IMR-90 (cell line): ENCODE data around the gene TST. TPM values are rescaled to one million over a fixed set of nuclear protein-coding genes. Genes with fewer than 3 reads are reported as not detected.

Source experiments
- ATAC-seq: fragments of 200-7000 bp; cut with Tn5 transposase; 2 replicates; pipeline ENCODE4 v1.9.1; 2020; ENCODE audit warnings: low read depth, mild to moderate bottlenecking, moderate library complexity
- BruUV-seq: library from RNA; stranded (reverse); fragments of 400-500 nt; replicated peaks from 2 replicates; lab custom pipeline; 2021; lab: Mats Ljungman, UMichigan
- CTCF ChIA-PET: fragments of 300-600 bp; formaldehyde crosslinking; extraction: SDS; loops from one replicate; lab custom pipeline; 2021; ENCODE audit warnings: antibody characterized with exemption; lab: Yijun Ruan, JAX
- POLR2A ChIA-PET: fragments of 300-600 bp; sonication (Branson Sonifier 250); formaldehyde crosslinking; loops from one replicate; lab custom pipeline; 2022; ENCODE audit warnings: antibody characterized with exemption; ENCODE audit not compliant: unreplicated experiment; lab: Charles Lee
- DNase-seq: peaks from one replicate; pipeline ENCODE4 v3.0.0; 2013
- H2AFZ ChIP-seq: replicated peaks from 2 replicates; pipeline ENCODE3; 2013; ENCODE audit warnings: low read length, mild to moderate bottlenecking; ENCODE audit not compliant: poor library complexity
- H2AK5ac ChIP-seq: 2 replicates; pipeline ENCODE4 v1.6.1; 2013; ENCODE audit warnings: low read depth, low read length, inconsistent platforms
- H2AK9ac ChIP-seq: replicated peaks from 2 replicates; pipeline ENCODE3; 2013; ENCODE audit warnings: mild to moderate bottlenecking, low read depth, low read length, moderate library complexity; ENCODE audit not compliant: poor library complexity
- H2BK120ac ChIP-seq: 2 replicates; pipeline ENCODE4 v1.6.1; 2013; ENCODE audit warnings: low read depth, low read length, inconsistent platforms
- H2BK15ac ChIP-seq: 3 replicates; pipeline ENCODE4 v1.6.1; 2013; ENCODE audit warnings: low read depth, low read length, inconsistent platforms
- H2BK20ac ChIP-seq: 2 replicates; pipeline ENCODE4 v1.6.1; 2013; ENCODE audit warnings: low read depth, mild to moderate bottlenecking, inconsistent platforms, low read length, moderate library complexity
- H2BK5ac ChIP-seq: 2 replicates; pipeline ENCODE4 v1.6.1; 2013; ENCODE audit warnings: mild to moderate bottlenecking, low read depth, low read length, inconsistent platforms; ENCODE audit not compliant: poor library complexity, severe bottlenecking
- H3K14ac ChIP-seq: replicated peaks from 2 replicates; pipeline ENCODE4 v1.6.1; 2013; ENCODE audit warnings: low read depth, low read length, inconsistent platforms
- H3K18ac ChIP-seq: 2 replicates; pipeline ENCODE4 v1.6.1; 2013; ENCODE audit warnings: low read depth, low read length, control low read depth
- H3K23ac ChIP-seq: 2 replicates; pipeline ENCODE4 v1.6.1; 2013; ENCODE audit warnings: low read depth, low read length, inconsistent platforms
- H3K27ac ChIP-seq: 2 replicates; pipeline ENCODE4 v1.5.1; 2013; ENCODE audit warnings: mild to moderate bottlenecking, control low read depth, low read length; ENCODE audit not compliant: insufficient read depth
- H3K27me3 ChIP-seq: 2 replicates; pipeline ENCODE4 v1.6.1; 2013; ENCODE audit warnings: low read length; ENCODE audit not compliant: control insufficient read depth, insufficient read depth
- H3K36me3 ChIP-seq: 2 replicates; pipeline ENCODE4 v1.6.1; 2013; ENCODE audit warnings: low read length, mixed read lengths; ENCODE audit not compliant: control insufficient read depth, insufficient read depth
- H3K4ac ChIP-seq: 2 replicates; pipeline ENCODE4 v1.6.1; 2013; ENCODE audit warnings: low read depth, low read length, inconsistent platforms
- H3K4me1 ChIP-seq: 2 replicates; pipeline ENCODE4 v1.6.1; 2013; ENCODE audit warnings: low read length, mixed read lengths; ENCODE audit not compliant: control insufficient read depth, insufficient read depth
- H3K4me2 ChIP-seq: 2 replicates; pipeline ENCODE4 v1.6.1; 2013; ENCODE audit warnings: low read depth, mild to moderate bottlenecking, control low read depth, low read length, moderate library complexity
- H3K4me3 ChIP-seq: 2 replicates; pipeline ENCODE4 v1.5.1; 2013; ENCODE audit warnings: low read depth, mild to moderate bottlenecking, control low read depth, low read length, moderate library complexity; ENCODE audit not compliant: insufficient read depth
- H3K56ac ChIP-seq: 2 replicates; pipeline ENCODE4 v1.6.1; 2013; ENCODE audit warnings: low read length, inconsistent platforms; ENCODE audit not compliant: insufficient read depth; ENCODE audit errors: extremely low read depth
- H3K79me1 ChIP-seq, 2 experiments: 2 replicates each; pipeline ENCODE4 v1.6.1; 2013; ENCODE audit warnings: low read length in 2 of 2, inconsistent platforms in 1 of 2, low read depth in 1 of 2
- H3K9ac ChIP-seq: 2 replicates; pipeline ENCODE4 v1.6.1; 2013; ENCODE audit warnings: low read depth, low read length, control low read depth
- H3K9me1 ChIP-seq: 2 replicates; pipeline ENCODE4 v1.6.1; 2013; ENCODE audit warnings: low read length, inconsistent platforms; ENCODE audit not compliant: insufficient read depth
- H3K9me3 ChIP-seq: 2 replicates; pipeline ENCODE4 v1.6.1; 2013; ENCODE audit warnings: low read length; ENCODE audit not compliant: control insufficient read depth, insufficient read depth
- H4K20me1 ChIP-seq: 2 replicates; pipeline ENCODE4 v1.6.1; 2013; ENCODE audit warnings: low read length, inconsistent platforms; ENCODE audit not compliant: insufficient read depth
- H4K5ac ChIP-seq: 2 replicates; pipeline ENCODE4 v1.6.1; 2013; ENCODE audit warnings: mild to moderate bottlenecking, low read depth, low read length, control low read depth
- H4K8ac ChIP-seq, 2 experiments: 2 replicates each; pipeline ENCODE4 v1.6.1; 2013; ENCODE audit warnings: low read depth in 2 of 2, low read length in 2 of 2, control low read depth in 1 of 2, inconsistent platforms in 1 of 2
- H4K91ac ChIP-seq: 2 replicates; pipeline ENCODE4 v1.6.1; 2013; ENCODE audit warnings: low read depth, low read length, inconsistent platforms; ENCODE audit not compliant: insufficient read depth
- WGBS, 2 experiments: methylation state at CpG; one replicate each; pipeline versions ENCODE4 v1.1.5 to v1.1.7; 2013; ENCODE audit warnings: missing lambda C conversion rate in 2 of 2; ENCODE audit not compliant: insufficient read length in 1 of 2; ENCODE audit errors: extremely low coverage in 2 of 2; 5-methylcytosine and 5-hydroxymethylcytosine counted together
- dilution Hi-C: fragments of 300-500 bp; cut with HindIII; formaldehyde crosslinking; loops from one replicate; pipeline ENCODE4 v1.14.3; 2018; ENCODE audit warnings: low sequenced_read_pairs; ENCODE audit not compliant: unreplicated experiment
- in situ Hi-C: fragments of 300-500 bp; cut with MboI; formaldehyde crosslinking; loops from 3 replicates; pipeline ENCODE4 v1.14.3; 2019; ENCODE audit warnings: low sequenced_read_pairs, inconsistent platforms, mixed read lengths
- intact Hi-C: fragments of 100-400 bp; cut with micrococcal nuclease; formaldehyde crosslinking; loops from 2 replicates; pipeline ENCODE4 v1.10.0; 2022
- polyA plus RNA-seq, 3 experiments: library from polyadenylated mRNA; depleted of rRNA; stranded (reverse); fragments of >200 nt; gene quantifications; 2 replicates each; pipeline ENCODE4 v1.2.3, GENCODE V29; 2012; ENCODE audit warnings: low replicate concordance in 1 of 3
- total RNA-seq: library from RNA; depleted of rRNA; stranded (reverse); fragments of >200 nt; gene quantifications from 2 replicates; pipeline ENCODE4 v1.2.3, GENCODE V29; 2012
- TF ChIP-seq, protein P1 (sequence below): conservative IDR thresholded peaks from 2 replicates; pipeline ENCODE4 v1.5.1; 2012; ENCODE audit warnings: mild to moderate bottlenecking, low read depth, low read length, improper control_type of control experiment
- TF ChIP-seq, protein P2 (sequence below): fragments of 150-350 bp; IDR thresholded peaks from 2 replicates; pipeline ENCODE4 v1.6.1; 2017; ENCODE audit warnings: mild to moderate bottlenecking, antibody characterized with exemption, low read length, low read depth

The TST gene
- total and polyA plus RNA-seq, 2 of the 4 experiments (the other 2 are of a cell fraction) = 31.7 to 37.7 TPM

- 10% methylated on average over 2 of the region's 13 CpGs; no CpG with 5 or more reads in 1 of the 2 experiments for WGBS, 2 experiments
These were observed 41.8 kb downstream of the TST start for GRCh38 chr22:36977401-36977861.

More at GRCh38 chr22:36977401-36977861, 41.8 kb downstream of the TST start:
- H2BK20ac ChIP-seq = no peak overlapping the region
- no peak overlapping the region for H3K27ac ChIP-seq
- peak overlapping the region; percentile 79 for H3K4me2 ChIP-seq
- no peaks in the 10 kb centered on the region for H3K9me3 ChIP-seq
- TF ChIP-seq, protein P1, sequence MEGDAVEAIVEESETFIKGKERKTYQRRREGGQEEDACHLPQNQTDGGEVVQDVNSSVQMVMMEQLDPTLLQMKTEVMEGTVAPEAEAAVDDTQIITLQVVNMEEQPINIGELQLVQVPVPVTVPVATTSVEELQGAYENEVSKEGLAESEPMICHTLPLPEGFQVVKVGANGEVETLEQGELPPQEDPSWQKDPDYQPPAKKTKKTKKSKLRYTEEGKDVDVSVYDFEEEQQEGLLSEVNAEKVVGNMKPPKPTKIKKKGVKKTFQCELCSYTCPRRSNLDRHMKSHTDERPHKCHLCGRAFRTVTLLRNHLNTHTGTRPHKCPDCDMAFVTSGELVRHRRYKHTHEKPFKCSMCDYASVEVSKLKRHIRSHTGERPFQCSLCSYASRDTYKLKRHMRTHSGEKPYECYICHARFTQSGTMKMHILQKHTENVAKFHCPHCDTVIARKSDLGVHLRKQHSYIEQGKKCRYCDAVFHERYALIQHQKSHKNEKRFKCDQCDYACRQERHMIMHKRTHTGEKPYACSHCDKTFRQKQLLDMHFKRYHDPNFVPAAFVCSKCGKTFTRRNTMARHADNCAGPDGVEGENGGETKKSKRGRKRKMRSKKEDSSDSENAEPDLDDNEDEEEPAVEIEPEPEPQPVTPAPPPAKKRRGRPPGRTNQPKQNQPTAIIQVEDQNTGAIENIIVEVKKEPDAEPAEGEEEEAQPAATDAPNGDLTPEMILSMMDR = peak; percentile 36; the same call in 1 of the 2 replicates
- TF ChIP-seq, protein P2, sequence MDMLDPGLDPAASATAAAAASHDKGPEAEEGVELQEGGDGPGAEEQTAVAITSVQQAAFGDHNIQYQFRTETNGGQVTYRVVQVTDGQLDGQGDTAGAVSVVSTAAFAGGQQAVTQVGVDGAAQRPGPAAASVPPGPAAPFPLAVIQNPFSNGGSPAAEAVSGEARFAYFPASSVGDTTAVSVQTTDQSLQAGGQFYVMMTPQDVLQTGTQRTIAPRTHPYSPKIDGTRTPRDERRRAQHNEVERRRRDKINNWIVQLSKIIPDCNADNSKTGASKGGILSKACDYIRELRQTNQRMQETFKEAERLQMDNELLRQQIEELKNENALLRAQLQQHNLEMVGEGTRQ = no peak
- H3K56ac ChIP-seq = no peak overlapping the region
- no peak overlapping the region for H2AK9ac ChIP-seq
- no peak overlapping the region for H2BK5ac ChIP-seq
- H3K79me1 ChIP-seq = no peaks in the 10 kb centered on the region
- H3K14ac ChIP-seq = no peak overlapping the region
- peaks cover 20% of the 10 kb centered on the region for H3K27me3 ChIP-seq
- H3K4ac ChIP-seq = no peak overlapping the region
- CTCF ChIA-PET = interaction anchor here (0.6 to 1.6 kb wide), 6 partner anchors 13 to 430 kb away, joined by 3 to 7 read pairs (median 4); no protein-coding TSS in a partner anchor
- no peak overlapping the region for H2BK120ac ChIP-seq
- H3K9ac ChIP-seq = peak overlapping the region; percentile 44
- ATAC-seq = peak; percentile 38
- H3K36me3 ChIP-seq = no peaks in the 10 kb centered on the region
- H3K4me3 ChIP-seq = peak overlapping the region; percentile 36
- no TSS peak for BruUV-seq
- H2BK15ac ChIP-seq = no peak overlapping the region
- no peaks in the 10 kb centered on the region for H3K9me1 ChIP-seq
- intact Hi-C loops (no loop called here), dilution Hi-C loops (no loop called here), in situ Hi-C loops (no loop called here)
- peak overlapping the region; percentile 8 to 69; a peak in 3 of 4 replicates for H4K8ac ChIP-seq
- H4K91ac ChIP-seq = no peak overlapping the region
- H3K4me1 ChIP-seq = no peaks in the 10 kb centered on the region
- POLR2A ChIA-PET = no interaction called here
- DNase-seq = peak; percentile 9
- H2AFZ ChIP-seq = peak overlapping the region; percentile 91
- no peak overlapping the region for H4K5ac ChIP-seq
- H3K23ac ChIP-seq = no peak overlapping the region
- no peak overlapping the region for H2AK5ac ChIP-seq
- H4K20me1 ChIP-seq = no peaks in the 10 kb centered on the region
- H3K18ac ChIP-seq = no peak overlapping the region
